GM18867 (cell line): ENCODE data around the gene MYOM1.
"Not testable (repeated sequence)": the region's sequence is repeated elsewhere in the genome, so short reads cannot be mapped to it uniquely, and the experiment has no call there.

Experiments
- ATAC-seq: cut with Tn5 transposase; IDR thresholded peaks from one replicate; pipeline ENCODE4 v1.9.1; 2021; ENCODE audit warnings: mild to moderate bottlenecking, moderate library complexity; ENCODE audit not compliant: unreplicated experiment

Gene MYOM1

GRCh38 chr18:3093624-3094337 lies 126.0 kb downstream of the MYOM1 start:
- ATAC-seq: no peak

GRCh38 chr18:3092727-3093126 lies 127.0 kb downstream of the MYOM1 start:
- no peak for ATAC-seq

- ATAC-seq: no peak
Observed at GRCh38 chr18:3089579-3089978, 130.2 kb downstream of the MYOM1 start.

GRCh38 chr18:3088449-3088848 lies 131.3 kb downstream of the MYOM1 start:
- ATAC-seq: no peak

GRCh38 chr18:3086871-3087270 lies 132.9 kb downstream of the MYOM1 start:
- ATAC-seq: no peak

GRCh38 chr18:3085612-3086011 lies 134.2 kb downstream of the MYOM1 start:
- no peak for ATAC-seq

- no peak for ATAC-seq
Observed at GRCh38 chr18:3084206-3084605, 135.6 kb downstream of the MYOM1 start.

GRCh38 chr18:3083766-3084165 lies 136.0 kb downstream of the MYOM1 start:
- no peak for ATAC-seq

- ATAC-seq: no peak
Observed at GRCh38 chr18:3081584-3081991, 138.2 kb downstream of the MYOM1 start.

GRCh38 chr18:3079653-3080052 lies 140.1 kb downstream of the MYOM1 start:
- no peak for ATAC-seq

GRCh38 chr18:3075491-3075890 lies 144.3 kb downstream of the MYOM1 start:
- ATAC-seq: no peak

- ATAC-seq: no peak
Observed at GRCh38 chr18:3074087-3074486, 145.7 kb downstream of the MYOM1 start.

GRCh38 chr18:3073353-3073752 lies 146.4 kb downstream of the MYOM1 start:
- not testable (repeated sequence) for ATAC-seq

GRCh38 chr18:3071676-3072075 lies 148.1 kb downstream of the MYOM1 start:
- ATAC-seq: no peak

GRCh38 chr18:3069671-3070433 lies 149.9 kb downstream of the MYOM1 start:
- no peak for ATAC-seq

- no peak for ATAC-seq
Observed at GRCh38 chr18:3067722-3068121, 152.0 kb downstream of the MYOM1 start.

- ATAC-seq: no peak
Observed at GRCh38 chr18:3067165-3067661, 152.6 kb downstream of the MYOM1 start.

GRCh38 chr18:3066341-3067110 lies 153.2 kb downstream of the MYOM1 start:
- ATAC-seq: no peak

GRCh38 chr18:3063766-3064165 lies 156.0 kb downstream of the MYOM1 start:
- ATAC-seq: not testable (repeated sequence)

GRCh38 chr18:3062798-3063680 lies 156.7 kb downstream of the MYOM1 start:
- ATAC-seq: peak; percentile 43
